Bronchial epithelial cell (primary cell): Measurements from ENCODE around the gene CCDC148. TPM values are rescaled to one million over a fixed set of nuclear protein-coding genes. Genes with fewer than 3 reads are reported as not detected.

Source experiments
- DNase-seq: peaks from one replicate; pipeline ENCODE4 v3.0.0-alpha.2; 2010; ENCODE audit warnings: low read depth
- FAIRE-seq: peaks from 2 replicates; lab custom pipeline; 2011; peaks lifted over from hg19 to GRCh38; lab: Jason Lieb, UNC
- H3K27me3 ChIP-seq: 2 replicates; pipeline ENCODE4 v1.5.1; 2011; ENCODE audit warnings: low read length; ENCODE audit not compliant: control insufficient read depth, insufficient read depth
- H3K36me3 ChIP-seq: 2 replicates; pipeline ENCODE4 v1.5.1; 2011; ENCODE audit warnings: low read length; ENCODE audit not compliant: control insufficient read depth, insufficient read depth
- H3K4me3 ChIP-seq: 2 replicates; pipeline ENCODE4 v1.5.1; 2011; ENCODE audit warnings: mild to moderate bottlenecking, low read depth, low read length, control low read depth
- CTCF ChIP-seq: IDR thresholded peaks from 2 replicates; pipeline ENCODE4 v1.5.1; 2011; ENCODE audit warnings: mild to moderate bottlenecking, moderate library complexity, low read length, control low read depth, inconsistent platforms; ENCODE audit not compliant: insufficient read depth, severe bottlenecking
- total RNA-seq: library from RNA; depleted of rRNA; stranded (reverse); fragments of >200 nt; gene quantifications from 2 replicates; pipeline ENCODE4 v1.2.1, GENCODE V29; 2014

The CCDC148 gene
- total RNA-seq, 1 donor from 2014 or later: 0.26 TPM

DNA sequence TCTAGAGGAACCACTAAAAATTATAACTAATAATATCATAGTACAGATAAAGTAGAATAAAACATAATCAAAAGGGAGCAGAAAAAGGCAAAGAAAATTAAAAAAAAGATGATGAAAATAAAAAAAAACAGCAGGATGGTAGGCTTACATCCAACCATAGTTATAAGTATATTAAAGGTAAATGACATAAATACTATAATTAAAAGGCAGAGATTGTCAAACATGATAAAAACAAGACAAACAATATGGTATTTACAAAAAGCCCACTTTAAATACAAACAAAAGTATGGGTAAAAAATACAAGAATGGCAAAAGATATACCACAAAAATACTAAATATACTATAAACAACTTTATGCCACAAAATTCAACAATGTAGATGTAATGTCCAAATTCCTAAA is 24.4 kb downstream of the CCDC148 start:
- H3K27me3 ChIP-seq: no peaks in the 10 kb centered on the region

DNA sequence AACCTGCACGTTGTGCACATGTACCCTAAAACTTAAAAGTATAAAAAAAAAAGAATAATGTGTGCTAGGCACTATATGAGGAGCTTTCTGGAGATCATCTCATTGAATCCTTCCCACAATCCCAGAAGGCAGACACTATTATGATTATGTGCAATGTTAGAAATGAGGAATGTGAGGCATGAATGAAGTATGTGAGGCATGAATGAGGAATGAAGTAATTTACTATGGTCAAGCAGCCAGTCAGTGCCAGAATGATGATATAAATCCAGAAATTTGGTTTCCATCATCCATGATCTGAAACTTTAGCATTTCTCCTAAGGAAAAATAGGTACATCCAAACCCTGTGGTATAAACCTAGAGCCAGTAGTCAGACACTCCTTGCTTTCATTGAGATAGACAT is 42.0 kb downstream of the CCDC148 start:
- FAIRE-seq (no peak), DNase-seq (peak; percentile 21)
- Histone ChIP-seq H3K36me3 (no peaks in the 10 kb centered on the region), H3K4me3 (no peak overlapping the region), H3K27me3 (no peaks in the 10 kb centered on the region)
- no peak for TF ChIP-seq CTCF

More for the DNA sequence above, 24.4 kb downstream of the CCDC148 start:
- Histone ChIP-seq H3K36me3 (no peaks in the 10 kb centered on the region), H3K4me3 (no peak overlapping the region)
- DNase-seq: no peak
- no peak for FAIRE-seq
- TF ChIP-seq CTCF: no peak

DNA sequence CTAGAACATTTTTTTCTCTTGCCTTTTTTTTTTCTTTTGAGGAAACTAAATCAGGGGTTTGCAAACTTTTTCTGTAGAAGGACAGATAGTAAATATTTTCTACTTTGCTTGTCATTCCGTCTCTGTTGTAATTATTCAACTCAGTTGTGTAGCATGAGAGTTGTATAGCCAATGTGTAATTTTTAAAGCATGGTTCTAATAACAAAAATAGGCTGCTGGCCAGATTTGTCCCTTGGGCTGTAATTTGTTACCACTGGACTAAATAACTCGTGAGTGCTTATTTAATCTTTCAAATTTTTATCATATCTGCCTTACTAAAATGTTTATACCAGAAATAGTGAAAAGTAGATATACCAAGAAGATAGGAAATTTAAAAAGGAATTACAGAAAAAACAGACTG is 43.0 kb downstream of the CCDC148 start:
- no peak overlapping the region for H3K4me3 ChIP-seq
- FAIRE-seq (no peak), DNase-seq (no peak)
- no peaks in the 10 kb centered on the region for H3K27me3 ChIP-seq
- TF ChIP-seq CTCF: no peak
- H3K36me3 ChIP-seq: no peaks in the 10 kb centered on the region

DNA sequence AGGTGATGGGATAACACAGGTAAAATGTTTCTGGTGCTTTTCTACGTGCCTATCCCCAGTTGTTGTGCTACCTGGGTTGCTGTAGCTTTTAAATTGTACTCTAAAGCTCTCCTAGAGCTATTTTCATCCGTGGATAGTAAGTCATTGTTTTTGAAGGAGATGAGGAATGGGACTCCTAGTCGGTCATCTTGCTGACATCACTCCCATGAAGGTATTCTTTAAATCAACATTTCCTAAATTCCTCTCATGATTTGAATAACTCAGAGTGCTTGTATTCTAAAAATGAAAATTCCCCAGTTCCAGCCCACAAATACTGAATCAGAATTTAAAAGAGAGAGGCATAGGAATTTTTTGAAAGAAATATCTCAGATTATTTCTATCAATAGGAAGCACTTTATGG is 44.3 kb downstream of the CCDC148 start:
- H3K27me3 ChIP-seq: no peaks in the 10 kb centered on the region
- no peak for FAIRE-seq
- no peak for DNase-seq
- H3K4me3 ChIP-seq: no peak overlapping the region
- no peak for TF ChIP-seq CTCF
- no peaks in the 10 kb centered on the region for H3K36me3 ChIP-seq

- FAIRE-seq: no peak
- Histone ChIP-seq H3K4me3 (no peak overlapping the region), H3K27me3 (no peaks in the 10 kb centered on the region)
These were observed 44.8 kb downstream of the CCDC148 start for GRCh38 chr2:158411748-158412147.

More at GRCh38 chr2:158411748-158412147, 44.8 kb downstream of the CCDC148 start:
- H3K36me3 ChIP-seq: no peaks in the 10 kb centered on the region
- no peak for TF ChIP-seq CTCF
- DNase-seq: no peak
